ENCODE measurements around the gene IFNL1.

IFNL1 gene

GRCh38 chr19:39303373-39304184, 7.4 kb downstream of the IFNL1 start:
- no peak for TF ChIP-seq POU6F1 (CRISPR knock-in tag; IDR thresholded peaks at IDR 0.05; ENCODE audit: borderline replicate concordance, low read depth)
- no peak for ATAC-seq

GRCh38 chr19:39304185-39304513, 7.9 kb downstream of the IFNL1 start:
- no peak for ATAC-seq
- TF ChIP-seq SNAI2 (CRISPR knock-in tag; IDR thresholded peaks at IDR 0.05) (no peak), ZFP30 (CRISPR knock-in tag; IDR thresholded peaks at IDR 0.05) (no peak), CREB5 (CRISPR knock-in tag; IDR thresholded peaks at IDR 0.05; ENCODE audit: low read depth) (no peak), ZFP3 (CRISPR knock-in tag; IDR thresholded peaks at IDR 0.05) (no peak), CSRNP3 (CRISPR knock-in tag; IDR thresholded peaks at IDR 0.05) (no peak), TOX (CRISPR knock-in tag; IDR thresholded peaks at IDR 0.05; ENCODE audit: borderline replicate concordance) (no peak), ARNTL (CRISPR knock-in tag; IDR thresholded peaks at IDR 0.05; ENCODE audit: borderline replicate concordance, low read depth) (no peak), ZNF8 (CRISPR knock-in tag; IDR thresholded peaks at IDR 0.05) (no peak)

GRCh38 chr19:39304701-39305571, 8.7 kb downstream of the IFNL1 start:
- no peak for TF ChIP-seq SNAI2 (CRISPR knock-in tag; IDR thresholded peaks at IDR 0.05)
- no peak for TF ChIP-seq ZFP3 (CRISPR knock-in tag; IDR thresholded peaks at IDR 0.05)
- TF ChIP-seq ARNTL (CRISPR knock-in tag; IDR thresholded peaks at IDR 0.05; ENCODE audit: borderline replicate concordance, low read depth) = no peak
- no peak for TF ChIP-seq PATZ1 (CRISPR knock-in tag; IDR thresholded peaks at IDR 0.05; ENCODE audit: borderline replicate concordance)
- no peak for TF ChIP-seq CREB5 (CRISPR knock-in tag; IDR thresholded peaks at IDR 0.05; ENCODE audit: low read depth)
- no peak for TF ChIP-seq ZNF565 (CRISPR knock-in tag; conservative IDR thresholded peaks at IDR 0.05; ENCODE audit: low read depth)
- no peak for TF ChIP-seq POU6F1 (CRISPR knock-in tag; IDR thresholded peaks at IDR 0.05; ENCODE audit: borderline replicate concordance, low read depth)
- TF ChIP-seq ZC3H10 (CRISPR knock-in tag; IDR thresholded peaks at IDR 0.05) = no peak
- no peak for TF ChIP-seq TOX (CRISPR knock-in tag; IDR thresholded peaks at IDR 0.05; ENCODE audit: borderline replicate concordance)
- no peak for TF ChIP-seq ESRRG (CRISPR knock-in tag; IDR thresholded peaks at IDR 0.05)
- no peak for TF ChIP-seq BACH2 (CRISPR knock-in tag; IDR thresholded peaks at IDR 0.05; ENCODE audit: borderline replicate concordance)
- no peak for ATAC-seq

- no peak for ATAC-seq
- no peak for TF ChIP-seq ESRRG (CRISPR knock-in tag; IDR thresholded peaks at IDR 0.05)
Measured at GRCh38 chr19:39306075-39306474, 9.9 kb downstream of the IFNL1 start.

Measured in SK-N-SH treated with all-trans-retinoic acid at 6 μM for 48 hours (cell line).